Measurements from ENCODE around the gene BAHCC1.

BAHCC1 gene

DNA sequence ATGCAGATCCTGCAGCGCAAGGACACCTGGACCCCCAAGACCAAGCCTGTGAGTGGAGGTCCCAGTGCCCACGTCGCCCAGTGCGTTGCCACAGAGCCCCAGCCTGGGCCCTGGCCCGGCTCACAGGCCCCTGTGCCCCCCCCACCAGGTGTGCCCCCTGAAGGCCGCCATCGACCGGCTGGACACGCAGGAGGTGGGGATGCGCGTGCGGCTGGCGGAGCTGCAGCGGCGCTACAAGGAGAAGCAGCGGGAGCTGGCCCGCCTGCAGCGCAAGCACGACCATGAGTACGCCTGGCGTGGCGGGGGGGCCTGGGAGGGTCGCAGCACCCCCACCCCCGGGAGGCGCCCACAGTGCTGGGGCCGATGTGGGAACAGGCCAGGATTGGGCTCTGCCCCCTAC lies 56.6 kb downstream of the BAHCC1 start:
- H3K27ac ChIP-seq (ENCODE audit: low read length), result no peak overlapping the region
- H3K4me1 ChIP-seq (ENCODE audit: low read length), result no peaks in the 10 kb centered on the region
- no peaks in the 10 kb centered on the region for H3K9me3 ChIP-seq (replicated peaks; ENCODE audit: insufficient read depth, low read length)
- TF ChIP-seq EZH2phosphoT487 (IDR thresholded peaks at IDR 0.05; ENCODE audit: low read length), result no peak
- TF ChIP-seq EZH2 (optimal IDR thresholded peaks at IDR 0.05; ENCODE audit: low read depth, low read length), result no peak
- TF ChIP-seq, protein P1, sequence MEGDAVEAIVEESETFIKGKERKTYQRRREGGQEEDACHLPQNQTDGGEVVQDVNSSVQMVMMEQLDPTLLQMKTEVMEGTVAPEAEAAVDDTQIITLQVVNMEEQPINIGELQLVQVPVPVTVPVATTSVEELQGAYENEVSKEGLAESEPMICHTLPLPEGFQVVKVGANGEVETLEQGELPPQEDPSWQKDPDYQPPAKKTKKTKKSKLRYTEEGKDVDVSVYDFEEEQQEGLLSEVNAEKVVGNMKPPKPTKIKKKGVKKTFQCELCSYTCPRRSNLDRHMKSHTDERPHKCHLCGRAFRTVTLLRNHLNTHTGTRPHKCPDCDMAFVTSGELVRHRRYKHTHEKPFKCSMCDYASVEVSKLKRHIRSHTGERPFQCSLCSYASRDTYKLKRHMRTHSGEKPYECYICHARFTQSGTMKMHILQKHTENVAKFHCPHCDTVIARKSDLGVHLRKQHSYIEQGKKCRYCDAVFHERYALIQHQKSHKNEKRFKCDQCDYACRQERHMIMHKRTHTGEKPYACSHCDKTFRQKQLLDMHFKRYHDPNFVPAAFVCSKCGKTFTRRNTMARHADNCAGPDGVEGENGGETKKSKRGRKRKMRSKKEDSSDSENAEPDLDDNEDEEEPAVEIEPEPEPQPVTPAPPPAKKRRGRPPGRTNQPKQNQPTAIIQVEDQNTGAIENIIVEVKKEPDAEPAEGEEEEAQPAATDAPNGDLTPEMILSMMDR (IDR thresholded peaks at IDR 0.05; ENCODE audit: low read length), result no peak
- no peak overlapping the region for H3K4me3 ChIP-seq (ENCODE audit: low read length)
- H3K27me3 ChIP-seq (replicated peaks; ENCODE audit: insufficient read depth, low read length), result peaks cover 98% of the 10 kb centered on the region
- no peak for DNase-seq
- no peaks in the 10 kb centered on the region for H3K79me2 ChIP-seq (ENCODE audit: low read length)
- no peaks in the 10 kb centered on the region for H3K9me2 ChIP-seq (replicated peaks; ENCODE audit: insufficient read depth, low read length)
- no peak overlapping the region for H3K9ac ChIP-seq (ENCODE audit: low read length)
- H4K20me1 ChIP-seq (ENCODE audit: insufficient read depth, low read length), result no peaks in the 10 kb centered on the region
- no peak overlapping the region for H3K4me2 ChIP-seq (ENCODE audit: low read depth, low read length)
- H3F3A ChIP-seq (ENCODE audit: insufficient read depth, low read length), result no peaks in the 10 kb centered on the region
- H2AFZ ChIP-seq (ENCODE audit: low read length), result no peak overlapping the region
- H3K36me3 ChIP-seq (replicated peaks; ENCODE audit: insufficient read depth, low read length), result no peaks in the 10 kb centered on the region

DNA sequence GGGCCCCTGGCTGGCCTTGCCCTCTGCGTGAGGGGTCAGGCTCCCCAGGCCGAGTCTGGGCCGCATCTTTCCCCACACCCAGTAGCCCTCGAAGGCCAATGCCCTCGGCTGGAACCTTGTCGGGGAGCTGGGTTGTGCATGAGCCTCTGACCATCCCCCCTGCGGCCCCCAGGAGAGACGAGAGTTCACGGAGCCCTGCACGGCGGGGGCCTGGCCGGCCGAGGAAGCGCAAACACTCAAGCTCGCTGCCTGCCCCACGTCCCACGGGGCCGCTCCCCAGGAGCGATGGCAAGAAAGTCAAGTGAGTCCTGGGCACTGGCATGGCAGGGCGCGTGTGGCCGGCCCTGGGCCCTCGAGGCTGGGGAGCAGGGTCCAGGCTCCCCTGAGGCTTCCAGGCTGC lies 57.3 kb downstream of the BAHCC1 start:
- peaks cover 97% of the 10 kb centered on the region for H3K27me3 ChIP-seq (replicated peaks; ENCODE audit: insufficient read depth, low read length)
- TF ChIP-seq, protein P1 (IDR thresholded peaks at IDR 0.05; ENCODE audit: low read length), result no peak
- no peak for TF ChIP-seq EZH2phosphoT487 (IDR thresholded peaks at IDR 0.05; ENCODE audit: low read length)
- no peak for TF ChIP-seq EZH2 (optimal IDR thresholded peaks at IDR 0.05; ENCODE audit: low read depth, low read length)
- H3K9me2 ChIP-seq (replicated peaks; ENCODE audit: insufficient read depth, low read length), result no peaks in the 10 kb centered on the region
- H2AFZ ChIP-seq (ENCODE audit: low read length), result no peak overlapping the region
- no peak for DNase-seq
- H3K9me3 ChIP-seq (replicated peaks; ENCODE audit: insufficient read depth, low read length), result no peaks in the 10 kb centered on the region
- no peaks in the 10 kb centered on the region for H3K79me2 ChIP-seq (ENCODE audit: low read length)
- H3K36me3 ChIP-seq (replicated peaks; ENCODE audit: insufficient read depth, low read length), result no peaks in the 10 kb centered on the region
- no peaks in the 10 kb centered on the region for H3K4me1 ChIP-seq (ENCODE audit: low read length)
- H3K4me2 ChIP-seq (ENCODE audit: low read depth, low read length), result no peak overlapping the region
- H3K4me3 ChIP-seq (ENCODE audit: low read length), result no peak overlapping the region
- no peak overlapping the region for H3K9ac ChIP-seq (ENCODE audit: low read length)
- no peaks in the 10 kb centered on the region for H3F3A ChIP-seq (ENCODE audit: insufficient read depth, low read length)
- H3K27ac ChIP-seq (ENCODE audit: low read length), result no peak overlapping the region
- H4K20me1 ChIP-seq (ENCODE audit: insufficient read depth, low read length), result no peaks in the 10 kb centered on the region

DNA sequence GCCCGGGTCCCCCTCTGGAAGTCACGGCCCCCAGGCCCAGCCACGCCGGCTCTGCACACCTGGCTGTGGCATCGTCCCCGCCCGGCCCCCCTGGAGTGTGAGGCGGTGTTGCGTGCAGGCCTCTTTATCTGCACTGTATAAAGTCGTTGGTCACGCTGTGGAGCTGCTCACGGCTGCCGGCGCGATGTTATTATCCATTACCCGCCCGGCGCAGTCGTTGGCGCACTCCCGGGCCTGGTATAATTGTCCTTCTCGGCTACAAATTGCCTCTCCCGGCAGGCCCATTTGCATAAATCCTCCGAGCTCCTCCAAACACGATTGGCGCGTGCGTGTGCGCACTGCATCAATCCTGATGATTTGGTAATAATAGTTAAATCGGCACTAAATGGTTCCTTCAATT lies 57.8 kb downstream of the BAHCC1 start:
- Histone ChIP-seq H3K4me1 (ENCODE audit: low read length) (no peaks in the 10 kb centered on the region), H3K27ac (ENCODE audit: low read length) (no peak overlapping the region), H3K4me3 (ENCODE audit: low read length) (no peak overlapping the region), H3K9ac (ENCODE audit: low read length) (no peak overlapping the region), H3K4me2 (ENCODE audit: low read depth, low read length) (no peak overlapping the region), H3K36me3 (replicated peaks; ENCODE audit: insufficient read depth, low read length) (no peaks in the 10 kb centered on the region), H3F3A (ENCODE audit: insufficient read depth, low read length) (no peaks in the 10 kb centered on the region), H4K20me1 (ENCODE audit: insufficient read depth, low read length) (no peaks in the 10 kb centered on the region), H3K9me2 (replicated peaks; ENCODE audit: insufficient read depth, low read length) (no peaks in the 10 kb centered on the region), H2AFZ (ENCODE audit: low read length) (no peak overlapping the region), H3K9me3 (replicated peaks; ENCODE audit: insufficient read depth, low read length) (no peaks in the 10 kb centered on the region), H3K79me2 (ENCODE audit: low read length) (no peaks in the 10 kb centered on the region), H3K27me3 (replicated peaks; ENCODE audit: insufficient read depth, low read length) (peaks cover 92% of the 10 kb centered on the region)
- DNase-seq, result no peak
- no peak for TF ChIP-seq EZH2 (optimal IDR thresholded peaks at IDR 0.05; ENCODE audit: low read depth, low read length)
- TF ChIP-seq, protein P1 (IDR thresholded peaks at IDR 0.05; ENCODE audit: low read length), result no peak
- TF ChIP-seq EZH2phosphoT487 (IDR thresholded peaks at IDR 0.05; ENCODE audit: low read length), result no peak
